Heart left ventricle (tissue), 13 donors: ENCODE results near the gene IPO11.

Source experiments
- CTCF ChIP-seq, 12 donors: fragments of 200-600 bp; sonication (generic) in 4 of 12; IDR thresholded peaks; one replicate each; pipeline versions ENCODE4 v1.5.0 to v1.8.0; 2018 to 2022; ENCODE audit warnings: antibody characterized with exemption in 12 of 12, mild to moderate bottlenecking in 5 of 12
- POLR2A ChIP-seq, 2 donors: fragments of 450-650 bp; IDR thresholded peaks; one replicate each; pipeline ENCODE4 v1.6.1; 2017; ENCODE audit warnings: antibody characterized with exemption in 2 of 2, mild to moderate bottlenecking in 2 of 2, moderate library complexity in 2 of 2
- donor health status: ischemic (EF 13 %, LVEDD 7.1; RV severe dilation, severe dysfunction).
- donor health status: DM: no; HTN: yes; CAD: no.
- donor health status: DM: no; HTN: no; CAD: no.
- donor health status: ischemic (EF 25% LVEDD 6.9; RV normal size, moderate dysfunction).
- donor health status: ischemic (EF 25% LVEDD 5.7; RV mildly dilated, moderate dysfunction).
- donor health status: ischemic (EF 35%, LVEDD 5.7; RV mildly dilated, moderate dysfunction).
- donor health status: nonischemic (EF 11% LVEDD 7.7; RV severe dilation, severe dysfunction).
- donor health status: DM: yes; HTN: yes; CAD: no.
- donor health status: PGD.
- donor health status: ischemic (EF 29% LVEDD 5.4; RV normal size, mild dysfunction).
- donor health status: nonischemic (EF 23%, LVEDD 6.1; RV moderate dilation, normal function).

GRCh38 chr5:62621280-62621679, 208.7 kb downstream of the IPO11 start:
- TF ChIP-seq CTCF (IDR thresholded peaks at IDR 0.05) (no peak), POLR2A (IDR thresholded peaks at IDR 0.05) (no peak)
